Activated CD4-positive, alpha-beta T cell treated with anti-CD3 and anti-CD28 coated beads, Interleukin-2, amount 10 ng/mL, durations not matched to agents 7 days and 5 days (primary cell): Measurements from ENCODE around the gene SH3GL1. TPM values are rescaled to one million over a fixed set of nuclear protein-coding genes. Genes with fewer than 3 reads are reported as not detected.

ENCODE experiments used
- CTCF ChIA-PET: fragments of 350-600 bp; sonication (Branson Sonifier 250); formaldehyde crosslinking; loops from one replicate; lab custom pipeline; 2021; ENCODE audit warnings: antibody characterized with exemption; lab: Charles Lee
- POLR2A ChIA-PET: fragments of 350-600 bp; sonication (Branson Sonifier 250); formaldehyde crosslinking; loops from one replicate; lab custom pipeline; 2021; ENCODE audit warnings: antibody characterized with exemption; lab: Charles Lee
- DNase-seq: peaks from one replicate; pipeline ENCODE4 v3.0.0-alpha.2; 2020
- H3K27ac Mint-ChIP-seq: one replicate; pipeline ENCODE4 v1.8.0; 2021; ENCODE audit warnings: mild to moderate bottlenecking, moderate library complexity, mixed read lengths
- H3K27me3 Mint-ChIP-seq: one replicate; pipeline ENCODE4 v1.8.0; 2021; ENCODE audit warnings: mixed read lengths
- H3K36me3 Mint-ChIP-seq: one replicate; pipeline ENCODE4 v1.8.0; 2021; ENCODE audit warnings: low read depth, mixed read lengths
- H3K4me1 Mint-ChIP-seq: one replicate; pipeline ENCODE4 v1.8.0; 2021; ENCODE audit warnings: mixed read lengths
- H3K4me3 Mint-ChIP-seq: one replicate; pipeline ENCODE4 v1.8.0; 2021; ENCODE audit warnings: mild to moderate bottlenecking, moderate library complexity, mixed read lengths
- H3K9me3 Mint-ChIP-seq: one replicate; pipeline ENCODE4 v1.8.0; 2021; ENCODE audit warnings: mixed read lengths
- total RNA-seq, 2 experiments: library from RNA; stranded (reverse); gene quantifications; one replicate each; pipeline ENCODE4 v1.2.3, GENCODE V29; 2021

The SH3GL1 gene
- total RNA-seq, 2 experiments from 2014 or later, result 67.7 to 68.2 TPM

GRCh38 chr19:4442819-4443146 lies 42.4 kb upstream of the SH3GL1 start:
- H3K9me3 Mint-ChIP-seq, result no peaks in the 10 kb centered on the region
- no peaks in the 10 kb centered on the region for H3K27me3 Mint-ChIP-seq
- POLR2A ChIA-PET, result no interaction called here
- no peak for DNase-seq
- no peaks in the 10 kb centered on the region for H3K4me1 Mint-ChIP-seq
- H3K36me3 Mint-ChIP-seq, result peaks cover 15% of the 10 kb centered on the region
- CTCF ChIA-PET, result no interaction called here
- H3K4me3 Mint-ChIP-seq, result no peak overlapping the region
- no peak overlapping the region for H3K27ac Mint-ChIP-seq

DNA sequence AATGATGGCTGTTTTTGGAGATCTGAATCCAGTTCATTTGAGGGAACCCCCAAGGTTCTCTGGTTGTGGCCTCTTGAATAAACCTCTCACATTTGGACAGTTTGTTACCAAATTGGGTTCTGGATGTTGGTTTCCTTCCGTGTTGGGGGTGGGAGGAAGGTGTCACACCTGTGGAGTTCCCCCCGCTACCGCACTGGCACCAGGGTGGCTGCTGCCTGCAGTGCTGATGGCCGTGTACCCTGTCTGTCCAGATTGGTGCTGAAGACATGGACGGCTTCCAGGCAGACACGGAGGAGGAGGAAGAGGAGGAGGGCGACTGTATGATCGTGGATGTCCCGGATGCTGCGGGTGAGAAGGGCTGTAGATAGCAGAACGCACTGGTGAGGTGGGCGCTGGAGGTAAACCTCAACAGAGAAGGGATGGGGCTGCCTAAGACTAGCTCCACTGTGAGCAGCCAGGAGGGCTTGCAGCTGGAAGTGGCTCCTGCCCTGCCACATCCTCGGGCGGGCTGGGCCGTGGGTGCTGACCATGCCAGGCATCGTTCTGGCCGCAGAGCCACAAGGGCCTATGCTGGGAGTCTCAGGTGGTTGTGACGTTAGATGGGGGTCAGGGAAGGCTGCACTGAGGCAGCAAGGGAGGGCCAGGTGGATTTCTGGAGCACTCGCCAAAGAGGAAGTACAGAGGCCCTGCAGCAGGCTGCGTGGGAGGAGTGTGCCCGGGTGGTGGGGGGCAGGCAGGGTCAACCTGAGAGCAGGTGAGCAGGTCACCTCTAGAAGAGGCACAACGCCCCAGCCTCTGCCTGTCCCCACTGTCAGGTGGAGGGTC lies 41.9 kb upstream of the SH3GL1 start:
- no peak for DNase-seq
- CTCF ChIA-PET, result no interaction called here
- Mint-ChIP-seq H3K4me3 (no peak overlapping the region), H3K36me3 (peaks cover 15% of the 10 kb centered on the region), H3K4me1 (no peaks in the 10 kb centered on the region), H3K9me3 (no peaks in the 10 kb centered on the region), H3K27ac (no peak overlapping the region), H3K27me3 (no peaks in the 10 kb centered on the region)
- POLR2A ChIA-PET, result no interaction called here

DNA sequence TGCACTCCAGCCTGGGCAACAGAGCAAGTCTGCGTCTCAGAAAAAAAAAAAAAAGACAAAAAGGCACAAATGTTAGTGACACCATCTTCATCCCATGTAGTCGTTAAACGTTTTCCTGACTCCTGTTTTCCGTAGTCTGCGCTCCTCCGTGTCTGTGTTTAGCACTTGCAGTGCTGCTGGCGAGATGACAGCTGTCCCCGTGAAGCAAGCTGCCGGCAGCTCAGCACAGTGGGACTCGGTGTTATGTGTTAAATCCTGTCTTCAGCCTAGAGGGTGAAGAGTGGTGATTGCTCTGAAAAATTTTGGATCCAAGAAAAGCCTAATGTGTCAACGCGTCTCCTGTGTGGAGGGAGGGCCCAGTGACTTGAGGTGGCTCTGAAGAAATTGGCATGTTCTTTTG lies 38.9 kb upstream of the SH3GL1 start:
- no peak overlapping the region for H3K4me3 Mint-ChIP-seq
- H3K27ac Mint-ChIP-seq, result no peak overlapping the region
- DNase-seq, result no peak
- CTCF ChIA-PET, result no interaction called here
- POLR2A ChIA-PET, result no interaction called here
- no peaks in the 10 kb centered on the region for H3K27me3 Mint-ChIP-seq
- H3K9me3 Mint-ChIP-seq, result no peaks in the 10 kb centered on the region
- no peaks in the 10 kb centered on the region for H3K4me1 Mint-ChIP-seq
- H3K36me3 Mint-ChIP-seq, result peaks cover 21% of the 10 kb centered on the region

DNA sequence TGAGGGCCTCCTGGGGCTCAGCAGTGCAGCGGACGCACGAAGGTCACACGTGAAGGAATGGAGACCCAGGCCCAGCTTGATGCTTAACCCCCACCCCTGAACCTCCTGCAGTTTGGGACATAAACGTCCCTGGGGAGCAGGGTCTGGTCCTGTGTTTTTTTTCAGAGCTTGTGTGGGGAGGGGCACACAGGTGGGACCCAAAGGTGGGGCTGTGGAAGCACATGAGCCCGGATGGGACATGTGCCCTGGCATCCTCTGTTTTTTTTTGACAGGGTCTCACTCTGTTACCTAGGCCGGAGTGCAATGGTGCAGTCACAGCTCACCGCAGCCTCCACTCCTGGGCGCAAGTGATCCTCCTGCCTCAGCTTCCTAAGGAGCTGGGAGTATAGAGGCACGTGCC lies 36.8 kb upstream of the SH3GL1 start:
- Mint-ChIP-seq H3K4me1 (no peaks in the 10 kb centered on the region), H3K27ac (no peak overlapping the region), H3K9me3 (no peaks in the 10 kb centered on the region), H3K4me3 (no peak overlapping the region), H3K27me3 (no peaks in the 10 kb centered on the region), H3K36me3 (peaks cover 21% of the 10 kb centered on the region)
- CTCF ChIA-PET, result interaction anchor here (0.7 kb wide), 1 partner anchor 17 kb away, joined by 3 read pairs; no protein-coding TSS in a partner anchor
- no peak for DNase-seq
- POLR2A ChIA-PET, result no interaction called here

DNA sequence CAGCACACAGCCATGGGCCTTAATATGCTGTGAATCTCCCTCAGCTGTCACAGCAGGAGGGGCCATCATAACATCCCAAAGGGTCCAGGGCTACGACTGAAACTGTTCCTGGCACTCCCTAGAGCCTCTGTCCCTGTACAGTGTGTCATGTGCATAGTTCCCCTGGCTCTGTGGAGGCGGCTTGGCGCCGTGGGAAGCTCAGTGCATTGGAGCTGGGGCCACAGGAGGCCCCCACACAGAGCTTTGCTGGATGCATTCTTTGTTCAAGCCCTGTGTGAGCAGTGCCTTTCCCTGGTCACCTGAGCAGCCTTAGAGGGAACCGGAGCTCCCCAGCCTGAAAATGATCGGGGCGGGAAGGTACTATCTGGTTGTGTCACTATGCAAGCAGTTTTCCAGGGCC lies 35.9 kb upstream of the SH3GL1 start:
- ChIA-PET POLR2A (interaction anchor here (0.6 kb wide), 1 partner anchor 25 kb away, joined by 4 read pairs; no protein-coding TSS in a partner anchor), CTCF (no interaction called here)
- peaks cover 23% of the 10 kb centered on the region for H3K36me3 Mint-ChIP-seq
- H3K9me3 Mint-ChIP-seq, result no peaks in the 10 kb centered on the region
- no peaks in the 10 kb centered on the region for H3K4me1 Mint-ChIP-seq
- no peak overlapping the region for H3K27ac Mint-ChIP-seq
- no peaks in the 10 kb centered on the region for H3K27me3 Mint-ChIP-seq
- H3K4me3 Mint-ChIP-seq, result no peak overlapping the region
- DNase-seq, result no peak

GRCh38 chr19:4434391-4434790 lies 34.0 kb upstream of the SH3GL1 start:
- peaks cover 32% of the 10 kb centered on the region for H3K36me3 Mint-ChIP-seq
- CTCF ChIA-PET, result interaction anchor here (0.6 kb wide), 1 partner anchor 24 kb away, joined by 4 read pairs; no protein-coding TSS in a partner anchor
- H3K4me1 Mint-ChIP-seq, result no peaks in the 10 kb centered on the region
- no peak overlapping the region for H3K27ac Mint-ChIP-seq
- H3K9me3 Mint-ChIP-seq, result no peaks in the 10 kb centered on the region
- no peak overlapping the region for H3K4me3 Mint-ChIP-seq
- POLR2A ChIA-PET, result no interaction called here
- DNase-seq, result no peak
- H3K27me3 Mint-ChIP-seq, result no peaks in the 10 kb centered on the region

- Mint-ChIP-seq H3K4me3 (no peak overlapping the region), H3K27ac (no peak overlapping the region), H3K27me3 (no peaks in the 10 kb centered on the region), H3K9me3 (no peaks in the 10 kb centered on the region), H3K4me1 (no peaks in the 10 kb centered on the region), H3K36me3 (peaks cover 40% of the 10 kb centered on the region)
- DNase-seq, result no peak
- ChIA-PET POLR2A (no interaction called here), CTCF (no interaction called here)
Observed at GRCh38 chr19:4432918-4433506, 32.7 kb upstream of the SH3GL1 start.

GRCh38 chr19:4431808-4432674 lies 31.7 kb upstream of the SH3GL1 start:
- ChIA-PET POLR2A (no interaction called here), CTCF (no interaction called here)
- no peaks in the 10 kb centered on the region for H3K27me3 Mint-ChIP-seq
- no peak overlapping the region for H3K4me3 Mint-ChIP-seq
- no peak for DNase-seq
- no peaks in the 10 kb centered on the region for H3K9me3 Mint-ChIP-seq
- H3K36me3 Mint-ChIP-seq, result peaks cover 40% of the 10 kb centered on the region
- H3K27ac Mint-ChIP-seq, result no peak overlapping the region
- H3K4me1 Mint-ChIP-seq, result no peaks in the 10 kb centered on the region

DNA sequence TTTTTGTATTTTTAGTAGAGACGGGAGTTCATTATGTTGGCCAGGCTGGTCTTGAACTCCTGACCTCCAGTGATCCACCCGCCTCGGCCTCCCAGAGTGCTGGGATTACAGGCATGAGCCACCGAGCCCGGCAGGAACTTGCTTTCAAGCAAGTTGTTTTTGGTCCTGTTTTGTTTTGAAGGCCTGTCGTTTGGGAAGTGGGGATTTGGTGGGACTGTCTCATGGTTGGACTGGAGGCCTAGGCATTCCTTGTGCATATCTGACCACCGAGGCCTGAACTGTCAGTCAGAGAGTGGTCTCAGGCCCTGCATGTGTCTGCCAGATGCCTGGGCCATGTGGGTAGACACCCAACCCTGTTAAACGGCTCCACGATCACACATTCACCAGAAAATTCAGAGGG lies 30.9 kb upstream of the SH3GL1 start:
- no peak overlapping the region for H3K27ac Mint-ChIP-seq
- no peaks in the 10 kb centered on the region for H3K9me3 Mint-ChIP-seq
- H3K4me3 Mint-ChIP-seq, result no peak overlapping the region
- no peaks in the 10 kb centered on the region for H3K27me3 Mint-ChIP-seq
- ChIA-PET POLR2A (no interaction called here), CTCF (no interaction called here)
- H3K36me3 Mint-ChIP-seq, result peaks cover 40% of the 10 kb centered on the region
- no peaks in the 10 kb centered on the region for H3K4me1 Mint-ChIP-seq
- DNase-seq, result no peak

DNA sequence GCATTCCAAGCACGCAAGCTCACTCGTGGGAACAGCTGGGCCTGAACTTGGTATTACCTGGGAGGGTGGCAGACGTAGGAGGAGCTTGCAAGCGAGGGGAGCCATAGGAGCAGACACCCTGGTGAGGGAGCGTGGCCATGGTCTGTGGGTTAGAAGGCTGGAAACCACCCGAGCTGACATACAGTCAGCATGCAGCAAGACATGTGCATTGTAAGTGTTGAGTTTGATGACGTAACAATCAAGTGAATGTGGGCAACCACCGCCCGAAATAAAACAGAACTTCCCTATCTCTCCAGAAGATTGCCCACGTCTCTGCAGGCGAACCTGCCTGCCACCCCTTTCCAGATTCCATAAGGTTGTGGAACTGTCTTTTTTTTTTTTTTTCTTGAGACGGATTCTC lies 30.4 kb upstream of the SH3GL1 start:
- Mint-ChIP-seq H3K4me3 (no peak overlapping the region), H3K36me3 (peaks cover 44% of the 10 kb centered on the region), H3K27me3 (no peaks in the 10 kb centered on the region), H3K27ac (no peak overlapping the region), H3K9me3 (no peaks in the 10 kb centered on the region), H3K4me1 (no peaks in the 10 kb centered on the region)
- ChIA-PET CTCF (no interaction called here), POLR2A (no interaction called here)
- DNase-seq, result no peak

- peaks cover 47% of the 10 kb centered on the region for H3K36me3 Mint-ChIP-seq
- H3K27me3 Mint-ChIP-seq, result no peaks in the 10 kb centered on the region
- H3K27ac Mint-ChIP-seq, result no peak overlapping the region
- CTCF ChIA-PET, result interaction anchor here (2.0 kb wide), 1 partner anchor 13 kb away, joined by 5 read pairs; no protein-coding TSS in a partner anchor
- H3K4me3 Mint-ChIP-seq, result no peak overlapping the region
- no peak for DNase-seq
- POLR2A ChIA-PET, result no interaction called here
- no peaks in the 10 kb centered on the region for H3K9me3 Mint-ChIP-seq
- no peaks in the 10 kb centered on the region for H3K4me1 Mint-ChIP-seq
Observed at GRCh38 chr19:4429771-4430171, 29.4 kb upstream of the SH3GL1 start.

GRCh38 chr19:4429256-4429655 lies 28.9 kb upstream of the SH3GL1 start:
- Mint-ChIP-seq H3K4me3 (no peak overlapping the region), H3K9me3 (no peaks in the 10 kb centered on the region), H3K27me3 (no peaks in the 10 kb centered on the region), H3K4me1 (no peaks in the 10 kb centered on the region), H3K36me3 (peaks cover 42% of the 10 kb centered on the region), H3K27ac (no peak overlapping the region)
- no peak for DNase-seq
- ChIA-PET POLR2A (no interaction called here), CTCF (interaction anchor here (1.0 to 2.0 kb wide), 2 partner anchors 12 to 15 kb away, joined by 3 to 5 read pairs; no protein-coding TSS in a partner anchor)
